ENCODE results near the gene NEAT1. TPM values are rescaled to one million over a fixed set of nuclear protein-coding genes. Genes with fewer than 3 reads are reported as not detected.

NEAT1 gene
- total and polyA plus RNA-seq, 9 of the 15 experiments (the other 6 are each of a cell fraction or from before 2014, with no cell fraction given) = 20.1 to 389 (median 62.8) TPM

- TF ChIP-seq PBX2 (CRISPR knock-in tag; IDR thresholded peaks at IDR 0.05; ENCODE audit: low read depth) = no peak
- no peak; the same call in 1 of the 2 replicates for TF ChIP-seq PBX2 (tag; conservative IDR thresholded peaks at IDR 0.05; ENCODE audit: low read depth)
- TF ChIP-seq RBBP5 (IDR thresholded peaks at IDR 0.05; ENCODE audit: borderline replicate concordance, insufficient read depth, low read length, poor library complexity, severe bottlenecking) = peak; percentile 82
- TF ChIP-seq CREBBP (IDR thresholded peaks at IDR 0.05; ENCODE audit: low read depth, low read length) = no peak
- peak; percentile 99 for TF ChIP-seq POLR2G (IDR thresholded peaks at IDR 0.05; ENCODE audit: low read depth, low read length)
- TF ChIP-seq RBM14 (IDR thresholded peaks at IDR 0.05; ENCODE audit: borderline replicate concordance, insufficient read depth, low read depth, low read length) = 0 out of 2 replicates have a peak, but pooled peaks have one; percentile 89
- TF ChIP-seq BHLHE40 (IDR thresholded peaks at IDR 0.05; ENCODE audit: low read length) = peak; percentile 95
- peak; percentile 75 for TF ChIP-seq TCF3 (CRISPR knock-in tag; IDR thresholded peaks at IDR 0.05)
- TF ChIP-seq ARID3B (CRISPR knock-in tag; IDR thresholded peaks at IDR 0.05; ENCODE audit: borderline replicate concordance) = no peak
- TF ChIP-seq ID3 (CRISPR knock-in tag; IDR thresholded peaks at IDR 0.05) = no peak
- TF ChIP-seq ID3 (tag; IDR thresholded peaks at IDR 0.05) = peak; percentile 55; the same call in 1 of the 2 replicates
- peak; percentile 91 for TF ChIP-seq PRDM10 (IDR thresholded peaks at IDR 0.05; ENCODE audit: partially characterized antibody)
- peak; percentile 78 to 85 for TF ChIP-seq MNT (conservative IDR thresholded peaks at IDR 0.05)
- no peak for TF ChIP-seq SIX5 (IDR thresholded peaks at IDR 0.05; ENCODE audit: borderline replicate concordance in 1 of 2, insufficient read depth in 1 of 2, low read depth in 1 of 2, low read length in 2 of 2)
- TF ChIP-seq NFYB (IDR thresholded peaks at IDR 0.05; ENCODE audit: extremely low read depth, insufficient read length) = peak; percentile 14
These were observed 54.8 kb downstream of the NEAT1 start (continued) for GRCh38 chr11:65477149-65477965.

Data from K562 (cell line).